HEK293 (cell line): Measurements from ENCODE around the gene MYO1D.

Experiments used
- CTCF ChIP-seq: fragments of 450-650 bp; formaldehyde crosslinking; IDR thresholded peaks from 2 replicates; pipeline ENCODE4 v1.5.1; 2016; ENCODE audit warnings: missing biosample characterization, missing genetic modification characterization
- PRDM2 ChIP-seq: fragments of 450-650 bp; formaldehyde crosslinking; IDR thresholded peaks from 2 replicates; pipeline ENCODE4 v1.5.1; 2016; ENCODE audit warnings: missing biosample characterization, missing genetic modification characterization, borderline replicate concordance
- TF ChIP-seq, protein P1 (sequence below): fragments of 450-650 bp; formaldehyde crosslinking; IDR thresholded peaks from 2 replicates; pipeline ENCODE4 v1.5.1; 2016; ENCODE audit warnings: missing biosample characterization, missing genetic modification characterization

GRCh38 chr17:32542186-32542585, 334.7 kb downstream of the MYO1D start:
- TF ChIP-seq CTCF, result no peak
- TF ChIP-seq, protein P1, sequence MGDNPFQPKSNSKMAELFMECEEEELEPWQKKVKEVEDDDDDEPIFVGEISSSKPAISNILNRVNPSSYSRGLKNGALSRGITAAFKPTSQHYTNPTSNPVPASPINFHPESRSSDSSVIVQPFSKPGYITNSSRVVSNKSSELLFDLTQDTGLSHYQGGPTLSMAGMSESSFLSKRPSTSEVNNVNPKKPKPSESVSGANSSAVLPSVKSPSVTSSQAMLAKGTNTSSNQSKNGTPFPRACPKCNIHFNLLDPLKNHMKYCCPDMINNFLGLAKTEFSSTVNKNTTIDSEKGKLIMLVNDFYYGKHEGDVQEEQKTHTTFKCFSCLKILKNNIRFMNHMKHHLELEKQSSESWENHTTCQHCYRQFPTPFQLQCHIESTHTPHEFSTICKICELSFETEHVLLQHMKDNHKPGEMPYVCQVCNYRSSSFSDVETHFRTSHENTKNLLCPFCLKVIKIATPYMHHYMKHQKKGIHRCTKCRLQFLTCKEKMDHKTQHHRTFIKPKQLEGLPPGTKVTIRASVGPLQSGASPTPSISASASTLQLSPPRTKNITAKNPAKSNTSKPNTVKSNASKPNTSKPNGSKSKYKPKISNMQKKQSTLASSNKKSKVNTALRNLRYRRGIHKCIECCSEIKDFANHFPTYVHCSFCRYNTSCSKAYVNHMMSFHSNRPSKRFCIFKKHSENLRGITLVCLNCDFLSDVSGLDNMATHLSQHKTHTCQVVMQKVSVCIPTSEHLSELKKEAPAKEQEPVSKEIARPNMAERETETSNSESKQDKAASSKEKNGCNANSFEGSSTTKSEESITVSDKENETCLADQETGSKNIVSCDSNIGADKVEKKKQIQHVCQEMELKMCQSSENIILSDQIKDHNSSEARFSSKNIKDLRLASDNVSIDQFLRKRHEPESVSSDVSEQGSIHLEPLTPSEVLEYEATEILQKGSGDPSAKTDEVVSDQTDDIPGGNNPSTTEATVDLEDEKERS (tag by site-specific recombination), result no peak
- TF ChIP-seq PRDM2 (tag by site-specific recombination), result no peak
